ENCODE results near the gene PSMC3IP.
"Not testable (repeated sequence)": the region's sequence is repeated elsewhere in the genome, so short reads cannot be mapped to it uniquely, and the experiment has no call there.

The PSMC3IP gene

GRCh38 chr17:42561897-42562387 is 15.6 kb downstream of the PSMC3IP start, which contains the start of gene COASY:
Gene COASY, plus strand, starts transcription at chr17:42562148. Its CDS starts 475 bp downstream, at chr17:42562623.
- TF ChIP-seq CTCF (IDR thresholded peaks at IDR 0.05; ENCODE audit: low read depth, low read length) = no peak
- H3K27ac ChIP-seq = peak within 1 kb of the TSS; percentile 85

GRCh38 chr17:42560246-42560645 is 17.3 kb downstream of the PSMC3IP start:
- Histone ChIP-seq H3K36me3 (peaks cover 23% of the 10 kb centered on the region), H3K27me3 (ENCODE audit: insufficient read depth, low read depth, severe bottlenecking) (no peaks in the 10 kb centered on the region), H3K4me3 (ENCODE audit: low read depth, low read length) (no peak overlapping the region), H3K27ac (no peak overlapping the region), H3K9me3 (ENCODE audit: severe bottlenecking) (no peaks in the 10 kb centered on the region)
- DNase-seq = no peak
- no peak for TF ChIP-seq CTCF (IDR thresholded peaks at IDR 0.05; ENCODE audit: low read depth, low read length)

More at GRCh38 chr17:42561897-42562387, 15.6 kb downstream of the PSMC3IP start, which contains the start of gene COASY:
- Histone ChIP-seq H3K4me3 (ENCODE audit: low read depth, low read length) (peak within 1 kb of the TSS; percentile 95), H3K9me3 (ENCODE audit: severe bottlenecking) (no peaks in the 10 kb centered on the region), H3K27me3 (ENCODE audit: insufficient read depth, low read depth, severe bottlenecking) (no peaks in the 10 kb centered on the region), H3K36me3 (peaks cover 37% of the 10 kb centered on the region)
- DNase-seq = peak; percentile 99

GRCh38 chr17:42559075-42559474 is 18.5 kb downstream of the PSMC3IP start:
- TF ChIP-seq CTCF (IDR thresholded peaks at IDR 0.05; ENCODE audit: low read depth, low read length) = no peak
- no peak overlapping the region for H3K4me3 ChIP-seq (ENCODE audit: low read depth, low read length)
- DNase-seq = peak; percentile 57
- no peaks in the 10 kb centered on the region for H3K27me3 ChIP-seq (ENCODE audit: insufficient read depth, low read depth, severe bottlenecking)
- H3K36me3 ChIP-seq = peaks cover 12% of the 10 kb centered on the region
- no peaks in the 10 kb centered on the region for H3K9me3 ChIP-seq (ENCODE audit: severe bottlenecking)
- no peak overlapping the region; the same call in 1 of the 2 replicates for H3K27ac ChIP-seq

- TF ChIP-seq CTCF (IDR thresholded peaks at IDR 0.05; ENCODE audit: low read depth, low read length) = peak; percentile 18; the same call in 1 of the 2 replicates
- H3K27me3 ChIP-seq (ENCODE audit: insufficient read depth, low read depth, severe bottlenecking); H3K27ac ChIP-seq; H3K9me3 ChIP-seq (ENCODE audit: severe bottlenecking); H3K4me3 ChIP-seq (ENCODE audit: low read depth, low read length): not testable (repeated sequence)
- DNase-seq = peak; percentile 92
- H3K36me3 ChIP-seq = peaks cover 14% of the 10 kb centered on the region
Observed at GRCh38 chr17:42555961-42556617, 21.4 kb downstream of the PSMC3IP start.

- H3K27me3 ChIP-seq (ENCODE audit: insufficient read depth, low read depth, severe bottlenecking) = no peaks in the 10 kb centered on the region
- H3K4me3 ChIP-seq (ENCODE audit: low read depth, low read length) = peak overlapping the region; percentile 83
- no peaks in the 10 kb centered on the region for H3K9me3 ChIP-seq (ENCODE audit: severe bottlenecking)
- TF ChIP-seq CTCF (IDR thresholded peaks at IDR 0.05; ENCODE audit: low read depth, low read length) = no peak
- H3K27ac ChIP-seq = peak overlapping the region; percentile 91
- DNase-seq = no peak
- peaks cover 14% of the 10 kb centered on the region for H3K36me3 ChIP-seq
Observed at GRCh38 chr17:42555122-42555622, 22.4 kb downstream of the PSMC3IP start.
